HG03521 (cell line): Measurements from ENCODE around the gene NFATC4.
"Not testable (repeated sequence)": the region's sequence is repeated elsewhere in the genome, so short reads cannot be mapped to it uniquely, and the experiment has no call there.

Source experiments
- ATAC-seq: cut with Tn5 transposase; IDR thresholded peaks from one replicate; pipeline ENCODE4 v1.9.1; 2021; ENCODE audit warnings: mild to moderate bottlenecking, moderate library complexity; ENCODE audit not compliant: unreplicated experiment

NFATC4 gene

DNA sequence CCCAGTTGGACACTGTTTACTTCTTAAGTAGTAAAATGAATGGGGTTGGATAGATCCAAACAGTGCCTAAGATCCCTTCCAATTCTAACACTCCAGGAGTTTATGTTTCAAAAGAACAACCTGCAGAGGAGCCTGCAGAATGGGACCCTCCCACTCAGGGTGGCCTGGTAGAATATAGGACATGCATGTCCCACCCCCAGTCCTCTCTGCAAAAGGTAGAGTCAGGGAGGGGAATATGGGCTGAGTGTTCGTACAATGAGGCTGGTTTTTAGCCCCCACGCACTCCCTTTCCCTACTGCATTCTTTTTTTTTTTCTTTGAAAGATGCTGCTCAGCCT, 19.0 kb downstream of the NFATC4 start:
- no peak for ATAC-seq

- not testable (repeated sequence) for ATAC-seq
Measured at GRCh38 chr14:24387579-24387978, 19.6 kb downstream of the NFATC4 start.

GRCh38 chr14:24388474-24389179, 20.6 kb downstream of the NFATC4 start:
- ATAC-seq = no peak

DNA sequence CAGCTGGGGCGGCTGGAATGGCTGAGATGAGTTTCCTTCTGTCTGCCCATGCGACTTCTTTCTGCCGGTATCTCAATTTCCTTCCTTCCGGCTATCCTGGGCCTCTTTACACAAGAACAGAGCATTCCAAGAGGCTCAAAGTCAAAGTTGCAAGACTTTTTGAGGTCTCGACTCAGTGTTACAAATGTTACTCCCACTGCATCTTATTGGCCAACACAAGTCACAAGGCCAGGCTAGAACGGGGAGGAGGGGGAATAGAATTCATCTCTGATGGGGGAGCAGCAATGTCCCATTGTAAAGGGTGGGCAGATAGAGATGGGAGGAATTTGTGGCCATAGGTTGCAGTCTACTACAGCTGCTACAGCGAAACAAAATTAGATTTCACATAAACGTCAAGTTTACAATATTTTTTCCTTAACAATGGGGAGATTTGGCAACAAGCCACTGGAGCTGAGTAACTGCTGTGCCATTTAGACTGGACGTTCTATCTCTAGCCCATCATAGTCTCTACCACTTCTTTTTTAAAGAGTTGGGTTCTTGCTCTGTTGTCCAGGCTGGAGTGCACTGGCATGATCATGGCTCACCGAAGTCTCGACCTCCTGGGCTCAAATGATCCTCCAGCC, 21.4 kb downstream of the NFATC4 start:
- no peak for ATAC-seq

DNA sequence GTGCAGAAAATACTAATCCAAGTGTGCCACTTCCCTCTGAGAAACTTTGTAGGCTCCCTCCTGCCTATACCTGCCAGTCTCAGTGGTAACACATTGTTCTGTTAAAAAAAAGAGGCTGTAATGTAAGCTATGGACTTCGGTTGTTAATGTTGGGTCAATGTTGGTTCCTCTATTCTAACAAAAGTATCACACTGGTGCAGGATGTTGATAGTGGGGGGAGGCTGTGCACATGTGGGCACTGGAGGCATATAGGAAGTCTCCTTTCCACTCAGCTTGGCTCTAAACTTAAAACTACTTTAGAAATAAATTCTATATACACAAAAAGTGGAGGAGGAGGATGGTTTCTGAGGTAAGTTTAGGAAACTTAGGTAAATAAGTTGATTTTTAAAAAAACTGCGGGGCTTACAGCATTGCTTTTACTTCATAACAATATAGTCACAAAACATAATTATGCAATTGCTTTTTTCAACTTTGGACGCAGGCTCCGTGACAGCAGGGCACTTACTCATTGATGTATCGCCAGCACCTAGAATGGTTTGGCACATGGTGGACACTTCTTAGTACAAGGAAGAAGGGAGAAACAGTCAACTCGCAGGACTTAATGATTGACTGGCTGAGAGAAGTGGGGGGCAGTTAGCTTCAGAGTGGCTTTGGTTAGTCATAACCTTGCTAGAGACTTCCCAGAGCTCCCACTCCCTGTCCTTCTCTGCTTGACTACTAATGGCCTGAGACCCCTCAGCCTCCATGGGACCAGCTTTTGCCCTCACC, 22.9 kb downstream of the NFATC4 start:
- no peak for ATAC-seq

DNA sequence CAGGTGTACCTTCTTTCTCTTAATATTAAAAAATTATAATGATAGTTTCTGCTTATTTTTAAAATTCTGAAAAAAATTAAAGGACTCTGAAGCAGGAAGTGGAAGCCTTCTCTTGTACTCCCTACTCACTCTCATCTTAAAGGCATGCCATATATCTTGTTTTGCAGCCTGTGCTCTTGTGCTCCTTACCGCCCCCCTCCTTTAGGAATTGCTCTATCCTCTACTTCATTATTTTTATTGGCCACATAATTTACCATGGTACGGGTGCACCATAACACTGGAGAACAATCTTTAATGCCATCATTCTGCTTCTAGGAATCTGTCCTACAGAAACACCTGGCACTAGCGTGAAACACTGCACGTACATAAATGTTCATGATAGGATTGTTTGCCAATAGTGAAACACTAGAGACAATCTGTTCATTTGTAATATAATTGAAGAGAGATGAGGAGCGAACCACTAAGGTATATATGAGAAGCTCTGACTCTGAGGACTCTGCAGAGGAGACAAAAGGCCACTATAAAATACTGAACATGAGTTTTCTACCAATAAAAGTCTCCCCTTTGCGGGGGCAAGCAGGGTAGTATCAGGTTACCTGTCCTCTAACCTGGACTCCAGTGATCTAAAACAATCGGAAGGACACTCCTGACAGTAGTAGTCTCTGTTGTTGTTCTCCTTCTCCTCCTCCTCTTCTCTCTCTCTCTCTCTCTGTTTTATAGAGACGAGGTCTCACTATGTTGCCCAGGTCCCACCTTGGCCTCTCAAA, 24.5 kb downstream of the NFATC4 start:
- ATAC-seq = no peak

GRCh38 chr14:24394275-24394674, 26.3 kb downstream of the NFATC4 start:
- no peak for ATAC-seq

DNA sequence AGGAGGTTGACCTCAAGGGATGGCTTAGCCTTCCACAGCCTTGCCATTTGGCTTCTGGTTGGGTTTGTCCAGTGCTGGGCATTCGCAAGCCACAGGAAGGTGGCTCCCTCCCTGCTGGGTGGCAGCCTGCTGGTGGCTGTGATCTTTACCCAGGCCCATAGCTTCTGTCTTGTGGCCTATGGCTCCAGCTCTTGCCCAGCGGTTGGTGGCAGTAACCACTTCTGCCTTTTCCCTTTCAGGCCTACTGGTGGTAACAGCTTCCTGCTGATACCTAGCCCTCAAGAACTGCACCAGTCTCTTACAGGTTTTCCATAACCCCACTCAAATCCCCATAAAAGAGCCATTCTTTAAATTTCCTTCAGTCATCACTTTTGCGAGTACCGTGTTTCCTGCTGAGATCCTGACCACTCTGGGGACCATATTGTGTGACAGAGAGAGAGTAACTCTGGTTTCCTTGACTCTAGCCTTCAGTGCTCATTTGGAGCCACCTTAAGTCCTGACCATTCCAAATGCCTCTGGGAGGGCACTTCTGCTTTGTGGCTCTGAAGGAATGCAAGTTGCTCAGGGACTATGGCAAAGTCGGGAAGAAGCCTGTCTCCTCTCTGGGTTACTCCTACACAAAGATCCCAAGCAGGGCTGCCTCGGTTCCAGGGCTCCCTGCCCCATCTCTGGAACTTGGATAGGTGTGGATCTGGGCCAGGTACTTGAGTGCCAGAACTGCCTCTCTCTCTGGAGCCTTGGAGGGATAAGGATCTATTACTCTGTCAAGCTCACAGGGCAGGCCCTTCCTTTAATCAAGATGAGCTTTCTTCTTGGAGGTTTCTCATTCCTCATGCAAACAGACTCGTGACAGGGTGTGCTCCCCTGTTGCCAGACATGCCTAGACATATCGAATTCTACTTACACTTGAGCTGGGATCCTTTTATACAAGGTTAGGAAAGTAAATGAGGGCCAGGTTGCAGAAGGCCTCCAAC, 27.9 kb downstream of the NFATC4 start:
- no peak for ATAC-seq

DNA sequence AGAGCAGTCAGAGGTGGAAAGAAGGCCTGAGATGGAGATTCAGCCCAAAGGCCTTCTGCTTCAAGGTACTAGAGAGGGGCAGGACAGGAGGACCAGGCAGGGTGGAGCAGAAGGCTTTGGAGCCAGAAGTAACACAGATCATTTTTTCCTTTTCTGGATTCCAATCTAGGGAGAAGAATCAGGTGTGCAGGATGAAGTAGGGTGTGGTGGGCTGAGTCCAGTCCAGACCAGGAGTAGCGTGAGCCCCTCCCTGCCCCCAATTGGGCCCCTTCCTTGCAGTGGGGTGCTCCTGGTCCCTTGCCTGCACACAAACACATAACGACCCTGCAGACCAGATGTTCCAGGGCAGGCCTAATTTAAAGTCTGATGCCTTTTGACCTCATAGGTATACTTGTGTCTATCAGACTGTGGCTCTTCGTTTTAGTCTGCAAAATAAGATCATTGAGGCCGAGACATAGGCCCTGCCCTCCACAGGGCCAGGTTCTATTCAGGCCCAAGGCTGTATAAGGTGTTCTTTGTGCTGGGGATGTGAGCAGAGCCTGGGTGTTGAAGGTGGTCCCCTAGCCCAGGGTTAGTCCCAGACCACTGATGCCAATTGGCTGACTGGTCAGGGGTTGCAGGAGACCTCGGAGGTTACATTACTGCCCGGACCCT, 29.8 kb downstream of the NFATC4 start:
- no peak for ATAC-seq

DNA sequence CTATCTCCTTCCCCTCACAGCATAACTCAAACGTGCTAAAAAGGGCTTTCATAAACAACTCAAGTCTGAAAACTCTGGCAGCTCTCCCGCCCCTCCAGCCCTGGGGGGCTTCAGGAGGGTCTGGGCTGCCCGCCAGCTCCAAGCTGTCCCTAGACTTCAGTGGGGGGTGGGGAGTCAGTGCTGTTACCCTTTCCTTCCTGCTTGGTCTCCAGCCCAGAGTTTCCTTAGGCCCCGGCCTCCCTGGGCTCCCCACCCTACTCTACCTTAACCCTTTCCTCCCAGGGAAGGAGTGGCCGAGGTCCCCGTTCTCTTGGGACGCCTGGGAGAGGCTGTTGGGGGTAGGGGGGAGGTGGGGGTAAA, 30.3 kb downstream of the NFATC4 start:
- no peak for ATAC-seq

DNA sequence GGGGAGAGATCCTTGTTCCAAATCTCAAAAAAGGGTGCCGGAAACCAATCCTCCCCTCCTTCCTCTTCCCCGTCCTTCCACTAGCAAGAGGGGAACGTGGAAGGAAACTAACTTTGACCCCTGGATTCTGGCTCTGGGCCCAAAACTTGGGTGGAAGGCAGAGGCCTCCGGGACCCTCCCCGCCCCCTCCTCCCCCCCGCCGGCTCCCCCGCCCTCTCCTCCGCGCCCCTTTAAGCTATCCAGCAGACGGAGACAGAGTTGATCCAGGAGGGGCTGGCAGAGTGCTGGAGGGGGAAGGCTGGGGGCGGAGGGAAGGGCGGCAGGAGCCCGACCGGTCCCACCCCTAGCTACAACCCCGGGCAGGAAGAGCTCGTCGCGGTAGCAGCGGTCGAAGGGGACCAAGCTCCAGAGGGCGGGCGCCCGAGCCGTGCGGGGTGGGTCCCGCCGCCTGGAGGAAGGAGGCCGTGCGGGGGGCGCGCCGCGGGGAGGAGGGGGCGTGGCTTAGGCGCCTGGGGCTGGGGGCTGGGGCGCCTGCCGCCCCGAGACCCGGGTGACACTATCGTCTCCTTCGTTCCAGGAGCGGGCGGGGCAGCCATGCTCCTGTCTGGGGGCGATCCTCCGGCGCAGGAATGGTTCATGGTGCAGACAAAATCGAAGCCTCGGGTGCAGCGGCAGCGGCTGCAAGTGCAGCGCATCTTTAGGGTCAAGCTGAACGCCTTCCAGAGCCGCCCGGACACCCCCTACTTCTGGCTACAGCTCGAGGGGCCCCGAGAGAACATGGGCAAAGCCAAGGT, 30.9 kb downstream of the NFATC4 start, which contains the start of gene NYNRIN:
TSS of gene NYNRIN (plus strand) at position 351 of the 794 bp plus-strand sequence. CDS start at position 595, 244 bp downstream.
- ATAC-seq = no peak

GRCh38 chr14:24399447-24399822, 31.5 kb downstream of the NFATC4 start:
- ATAC-seq = no peak

- ATAC-seq = no peak
Measured at GRCh38 chr14:24399999-24400718, 32.2 kb downstream of the NFATC4 start.

- ATAC-seq = no peak
Measured at GRCh38 chr14:24401810-24402702, 34.1 kb downstream of the NFATC4 start.

DNA sequence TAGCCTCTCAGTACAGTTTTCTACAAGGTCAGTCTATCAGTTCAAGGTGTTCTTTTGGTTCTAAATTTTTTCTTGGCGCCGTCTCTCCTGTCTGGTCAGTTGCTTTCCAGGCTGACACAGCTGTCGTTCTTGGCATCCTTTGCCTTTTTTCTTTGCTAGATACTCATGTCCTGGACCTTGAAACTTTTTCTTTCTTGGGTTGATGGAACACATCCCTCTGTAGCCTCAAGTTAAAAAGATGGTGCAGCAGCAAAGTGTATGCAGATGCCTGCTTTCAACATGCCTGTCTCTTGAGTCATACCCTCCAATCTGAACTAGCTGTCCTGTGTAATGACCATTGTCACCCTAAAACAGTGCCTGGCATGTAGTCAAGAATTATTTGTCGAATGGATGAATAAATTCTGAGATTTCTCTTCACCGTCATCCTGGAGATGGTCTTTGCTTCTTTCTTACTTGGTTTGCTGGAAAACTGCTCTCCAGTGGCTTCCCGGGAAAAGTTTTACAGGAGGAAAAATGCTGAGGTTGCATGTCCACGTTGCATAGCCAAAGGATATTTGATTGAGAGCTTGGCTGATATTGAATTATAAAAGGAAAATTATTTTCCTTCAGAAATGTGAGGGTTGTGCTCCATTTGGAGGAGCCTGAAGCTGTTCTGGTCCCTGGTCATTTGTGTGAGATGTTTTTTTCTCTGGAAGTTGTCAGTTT, 35.5 kb downstream of the NFATC4 start:
- no peak for ATAC-seq

DNA sequence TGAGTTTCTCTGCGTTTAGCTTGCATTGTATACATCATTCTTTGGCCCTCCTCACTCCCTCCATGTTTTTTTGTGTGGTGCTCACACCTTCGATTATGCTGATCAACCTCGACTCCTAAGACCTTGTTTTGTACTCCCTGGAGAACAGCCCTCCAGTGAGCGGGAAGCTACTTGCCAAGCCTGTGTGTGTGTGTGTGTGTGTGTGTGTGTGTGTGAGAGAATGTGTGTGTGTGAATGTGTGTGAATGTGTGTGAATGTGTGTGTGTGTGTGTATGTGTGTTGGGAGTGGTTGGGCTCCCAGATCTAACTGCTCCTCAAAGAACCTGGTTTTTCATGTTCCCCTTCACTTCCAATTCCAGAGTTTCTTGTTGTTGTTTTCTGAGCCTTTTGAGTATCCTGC, 36.8 kb downstream of the NFATC4 start:
- no peak for ATAC-seq

- ATAC-seq = no peak
Measured at GRCh38 chr14:24406416-24406815, 38.4 kb downstream of the NFATC4 start.
